CD4-positive, alpha-beta T cell treated with Interleukin-2 at 100 ng/mL for 4 hours (primary cell): ENCODE measurements around the gene FXYD4.
A peak's percentile ranks its signal among the peaks of the same experiment; 100 is the strongest.
"Not testable (repeated sequence)": the region's sequence is repeated elsewhere in the genome, so short reads cannot be mapped to it uniquely, and the experiment has no call there.

ENCODE experiments used
- DNase-seq: peaks from one replicate; pipeline ENCODE4 v3.0.0-alpha.2; 2020; ENCODE audit warnings: low spot score

Gene FXYD4

GRCh38 chr10:43371418-43371817 lies at the start of gene FXYD4:
Gene FXYD4 (plus strand): TSS chr10:43371636. CDS start chr10:43373747, 2,111 bp downstream.
- DNase-seq = no peak

GRCh38 chr10:43322331-43322730 lies 49.1 kb upstream of the FXYD4 start:
- DNase-seq = no peak

GRCh38 chr10:43322769-43323168 lies 48.7 kb upstream of the FXYD4 start:
- peak; percentile 87 for DNase-seq

GRCh38 chr10:43323245-43323644 lies 48.2 kb upstream of the FXYD4 start:
- no peak for DNase-seq

- no peak for DNase-seq
Observed at GRCh38 chr10:43324876-43325275, 46.6 kb upstream of the FXYD4 start.

- DNase-seq = no peak
Observed at GRCh38 chr10:43327171-43327570, 44.3 kb upstream of the FXYD4 start.

GRCh38 chr10:43327986-43328385 lies 43.5 kb upstream of the FXYD4 start:
- no peak for DNase-seq

GRCh38 chr10:43328810-43329209 lies 42.6 kb upstream of the FXYD4 start:
- not testable (repeated sequence) for DNase-seq

GRCh38 chr10:43329246-43329885 lies 42.1 kb upstream of the FXYD4 start:
- not testable (repeated sequence) for DNase-seq

GRCh38 chr10:43330049-43330823 lies 41.2 kb upstream of the FXYD4 start:
- DNase-seq = not testable (repeated sequence)

GRCh38 chr10:43330824-43331127 lies 40.7 kb upstream of the FXYD4 start:
- DNase-seq = not testable (repeated sequence)

GRCh38 chr10:43333653-43334052 lies 37.8 kb upstream of the FXYD4 start:
- no peak for DNase-seq

- no peak for DNase-seq
Observed at GRCh38 chr10:43336061-43336460, 35.4 kb upstream of the FXYD4 start.

GRCh38 chr10:43336641-43337318 lies 34.7 kb upstream of the FXYD4 start:
- DNase-seq = no peak

GRCh38 chr10:43337536-43337935 lies 33.9 kb upstream of the FXYD4 start:
- DNase-seq = not testable (repeated sequence)

- DNase-seq = no peak
Observed at GRCh38 chr10:43338117-43338516, 33.3 kb upstream of the FXYD4 start.

GRCh38 chr10:43339136-43339535 lies 32.3 kb upstream of the FXYD4 start:
- DNase-seq = no peak

GRCh38 chr10:43340101-43340500 lies 31.3 kb upstream of the FXYD4 start:
- DNase-seq = no peak

- no peak for DNase-seq
Observed at GRCh38 chr10:43340619-43341018, 30.8 kb upstream of the FXYD4 start.

GRCh38 chr10:43341450-43341849 lies 30.0 kb upstream of the FXYD4 start:
- DNase-seq = no peak

- DNase-seq = no peak
Observed at GRCh38 chr10:43342279-43343125, 28.9 kb upstream of the FXYD4 start.

- DNase-seq = no peak
Observed at GRCh38 chr10:43343126-43343525, 28.3 kb upstream of the FXYD4 start.
